HG03175 (cell line): ENCODE results near the gene SORBS1.

Experiments used
- ATAC-seq: cut with Tn5 transposase; IDR thresholded peaks from one replicate; pipeline ENCODE4 v1.9.1; 2021; ENCODE audit warnings: mild to moderate bottlenecking, moderate library complexity; ENCODE audit not compliant: unreplicated experiment

SORBS1 gene

DNA sequence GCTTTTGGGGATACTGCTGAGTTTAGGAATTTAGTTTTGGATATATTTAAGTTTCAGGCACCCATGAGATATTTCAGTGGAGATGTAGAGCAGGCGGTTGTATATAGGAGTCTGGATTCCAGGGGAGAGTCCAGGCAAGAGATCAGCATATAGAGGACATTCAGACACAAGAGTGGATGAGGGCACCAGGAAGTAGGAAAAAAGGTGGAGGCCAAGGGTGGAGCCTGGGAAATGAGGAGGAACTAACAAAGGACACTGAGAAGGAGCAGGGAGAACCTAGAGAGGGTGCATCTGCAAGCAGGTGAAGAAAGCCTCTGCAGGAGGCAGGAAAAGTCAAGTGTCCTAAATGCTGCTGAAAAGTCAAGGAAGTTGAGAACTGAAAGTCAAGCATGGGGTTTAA, 257.2 kb downstream of the SORBS1 start:
- ATAC-seq: no peak

GRCh38 chr10:95303535-95303934, 257.6 kb downstream of the SORBS1 start:
- no peak for ATAC-seq

- ATAC-seq: no peak
Measured at GRCh38 chr10:95300022-95300539, 261.1 kb downstream of the SORBS1 start.

- peak; percentile 49 for ATAC-seq
Measured at GRCh38 chr10:95297402-95297801, 263.8 kb downstream of the SORBS1 start.

- ATAC-seq: no peak
Measured at GRCh38 chr10:95296764-95297163, 264.4 kb downstream of the SORBS1 start.

GRCh38 chr10:95295031-95295755, 266.0 kb downstream of the SORBS1 start:
- peak; percentile 75 for ATAC-seq

DNA sequence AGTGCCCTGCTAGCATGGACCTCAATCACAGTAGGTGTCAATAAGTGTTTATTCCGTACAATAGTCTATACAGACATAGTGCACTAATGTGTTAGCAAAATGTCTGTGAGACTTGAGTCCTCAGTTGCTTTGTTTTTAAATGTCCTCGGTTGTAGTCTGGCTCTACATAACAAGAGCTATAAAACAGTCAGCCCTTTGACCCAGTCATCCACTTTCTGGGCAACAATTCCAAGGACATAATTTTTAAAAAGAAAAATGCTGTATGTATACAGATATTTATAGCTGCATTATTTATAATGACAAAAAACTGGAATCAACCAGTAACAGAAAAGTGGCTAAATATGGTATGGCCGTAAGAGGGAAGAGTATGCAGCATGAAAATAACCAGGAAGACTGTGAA, 267.5 kb downstream of the SORBS1 start:
- no peak for ATAC-seq

DNA sequence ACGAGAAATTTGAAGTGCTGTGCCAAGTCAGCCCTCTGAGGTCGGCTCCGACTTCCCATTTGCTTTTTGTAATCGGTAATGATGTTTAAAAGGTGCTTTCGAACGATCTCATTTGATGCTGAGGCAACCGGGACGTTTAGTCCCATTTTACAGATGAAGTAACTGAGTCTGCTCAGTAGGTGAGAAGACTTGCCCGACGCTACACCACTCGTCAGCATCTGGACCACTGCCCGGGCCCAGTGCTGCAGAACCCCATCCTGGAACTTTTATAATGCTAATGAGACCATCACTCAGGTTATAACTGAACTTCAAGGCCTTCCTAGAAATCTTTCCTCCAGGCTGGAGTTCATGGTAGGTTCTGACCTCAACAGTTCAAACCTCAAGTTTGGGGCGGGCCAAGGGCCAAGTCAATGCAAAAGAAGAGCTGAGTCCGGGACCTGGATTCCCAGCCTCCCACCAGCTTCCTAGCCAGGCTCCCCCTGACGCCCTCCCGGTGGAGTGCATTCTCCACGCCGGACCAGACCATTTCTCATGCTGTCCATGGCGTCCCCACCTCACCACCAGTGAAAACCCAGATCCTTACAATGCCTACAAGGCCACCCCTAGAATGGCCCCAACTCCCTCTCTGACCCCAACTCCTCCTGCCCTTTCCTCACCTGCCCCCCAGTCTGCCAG, 269.7 kb downstream of the SORBS1 start:
- no peak for ATAC-seq

DNA sequence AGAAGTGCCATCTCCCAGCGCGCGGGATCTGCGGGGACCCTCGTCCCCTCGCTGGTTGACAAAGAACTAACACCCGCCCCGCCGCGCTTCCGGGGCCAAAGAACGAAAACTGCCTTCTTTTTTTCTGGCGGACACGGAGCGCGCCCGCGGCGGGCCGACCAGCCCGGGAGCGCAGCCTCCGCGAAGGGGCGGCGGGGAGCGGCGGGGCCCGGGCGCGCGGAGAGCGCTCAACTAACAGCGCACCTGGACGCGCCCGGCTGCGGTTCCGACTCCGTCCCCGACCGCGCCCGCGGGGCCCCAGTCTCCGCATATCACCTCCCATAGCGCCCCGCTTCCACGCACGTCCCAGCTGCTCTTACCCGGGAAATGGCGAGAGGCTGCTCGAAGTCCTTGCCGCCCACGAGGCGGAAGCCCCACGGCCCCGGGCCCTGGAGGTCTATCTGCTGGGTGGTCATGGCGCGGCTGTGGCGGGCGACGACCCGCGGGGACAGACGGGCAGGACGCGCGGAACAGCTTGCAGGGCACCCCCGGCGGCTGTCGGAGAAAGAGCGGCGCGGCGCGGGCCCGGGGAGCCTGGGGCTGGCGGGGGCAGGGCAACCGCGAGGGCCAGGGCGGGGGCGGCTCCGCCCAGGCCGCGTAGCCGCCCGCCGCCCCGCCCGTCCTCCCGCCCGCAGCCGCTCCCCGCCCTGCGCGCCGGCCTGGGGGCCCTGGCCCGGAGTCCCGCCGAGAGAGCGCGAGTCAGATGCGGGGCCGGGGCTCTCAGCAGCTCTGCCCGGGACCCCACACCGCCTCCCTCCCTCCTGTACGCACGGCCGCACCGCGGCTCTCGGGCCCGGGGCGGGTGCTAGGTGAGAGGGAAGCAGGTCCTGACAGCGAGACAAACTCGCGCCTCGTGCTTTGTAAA, 270.5 kb downstream of the SORBS1 start, which contains the start of gene PDLIM1:
Gene PDLIM1 (minus strand): TSS at position 543 of the 904 bp plus-strand sequence. CDS start 88 bp downstream, at position 455.
- peak; percentile 48 for ATAC-seq

GRCh38 chr10:95289921-95290421, 271.2 kb downstream of the SORBS1 start:
- ATAC-seq: no peak

DNA sequence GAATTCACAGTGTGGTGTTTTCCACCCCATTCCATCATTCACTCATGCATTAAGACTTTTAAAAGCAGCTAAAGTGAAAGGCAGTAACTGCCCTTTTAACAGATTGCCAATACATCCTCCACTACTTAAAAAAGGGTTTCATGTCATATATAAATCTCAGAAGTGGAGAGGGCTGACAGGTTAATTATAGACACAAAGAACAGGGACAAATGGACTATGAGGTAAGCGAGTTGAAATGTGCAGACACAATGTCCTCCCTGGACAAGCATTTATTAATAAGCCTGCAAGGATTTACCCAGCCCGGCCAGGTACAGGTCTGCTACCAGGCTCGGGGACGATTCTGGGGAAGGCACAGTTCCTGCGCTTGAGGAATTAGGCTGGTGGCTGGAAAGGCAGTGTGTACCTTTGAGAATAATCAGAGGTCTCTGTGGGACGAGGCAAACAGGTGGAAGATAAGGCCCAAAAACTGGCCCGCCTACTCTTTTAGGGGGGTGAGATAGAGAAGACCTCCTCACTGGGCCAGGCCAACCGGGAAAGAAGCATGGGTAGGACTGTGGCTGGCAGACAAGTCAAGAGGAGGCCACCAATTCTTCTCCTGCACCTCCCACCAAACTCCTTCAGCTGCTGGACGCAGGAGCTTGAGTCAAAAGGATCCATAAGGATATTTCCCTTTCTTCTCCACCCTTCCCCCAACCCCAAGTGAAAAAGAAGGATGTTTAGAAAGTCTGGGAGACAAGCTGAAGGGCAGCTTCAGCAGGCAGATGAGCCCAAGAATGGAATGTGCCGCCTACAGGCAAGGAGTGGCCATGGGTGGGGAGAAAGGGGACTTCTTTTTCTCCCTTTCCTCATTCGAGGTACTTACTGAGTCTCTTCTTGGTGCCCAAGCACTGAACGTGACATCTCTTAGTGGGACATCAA, 271.9 kb downstream of the SORBS1 start:
- ATAC-seq: no peak

GRCh38 chr10:95288303-95288702, 272.9 kb downstream of the SORBS1 start:
- ATAC-seq: no peak

DNA sequence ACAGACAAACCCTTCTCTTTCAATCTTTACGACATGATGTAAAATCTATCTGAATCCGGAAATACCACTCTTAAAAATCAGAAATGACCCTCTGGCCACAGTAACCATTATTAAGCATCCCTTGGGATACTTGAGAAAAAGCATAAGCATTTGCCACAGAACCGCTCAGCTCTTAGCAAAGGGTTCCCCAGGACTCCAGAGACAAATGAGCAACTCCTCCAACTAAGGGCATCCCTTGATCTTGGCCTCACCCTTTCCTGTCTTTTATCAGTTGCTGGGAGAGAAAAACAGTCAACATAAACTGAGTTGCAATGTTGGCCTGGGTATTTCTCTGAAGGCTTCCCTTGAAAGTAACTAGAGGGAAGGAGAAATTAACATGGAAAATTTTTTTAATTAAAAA, 273.9 kb downstream of the SORBS1 start:
- ATAC-seq: no peak

- ATAC-seq: no peak
Measured at GRCh38 chr10:95286707-95287106, 274.5 kb downstream of the SORBS1 start.

DNA sequence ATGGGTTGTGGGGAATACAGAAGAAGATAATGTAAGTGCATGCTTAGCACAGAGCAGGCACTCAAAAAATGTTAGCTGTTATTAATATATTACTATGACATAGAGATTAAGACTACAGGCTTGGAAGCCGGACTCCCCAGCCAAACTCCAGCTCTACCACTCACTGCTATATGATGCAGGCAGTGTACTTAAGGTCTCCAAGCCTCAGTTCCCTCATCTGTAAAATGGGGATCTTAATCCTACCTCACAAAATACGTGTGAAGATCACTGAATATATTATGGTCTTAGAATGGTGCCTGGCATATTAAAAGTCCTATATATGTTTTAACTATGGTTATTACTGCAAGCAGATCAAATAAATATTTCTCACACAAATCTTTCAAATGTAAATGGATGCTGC, 275.6 kb downstream of the SORBS1 start:
- no peak for ATAC-seq

DNA sequence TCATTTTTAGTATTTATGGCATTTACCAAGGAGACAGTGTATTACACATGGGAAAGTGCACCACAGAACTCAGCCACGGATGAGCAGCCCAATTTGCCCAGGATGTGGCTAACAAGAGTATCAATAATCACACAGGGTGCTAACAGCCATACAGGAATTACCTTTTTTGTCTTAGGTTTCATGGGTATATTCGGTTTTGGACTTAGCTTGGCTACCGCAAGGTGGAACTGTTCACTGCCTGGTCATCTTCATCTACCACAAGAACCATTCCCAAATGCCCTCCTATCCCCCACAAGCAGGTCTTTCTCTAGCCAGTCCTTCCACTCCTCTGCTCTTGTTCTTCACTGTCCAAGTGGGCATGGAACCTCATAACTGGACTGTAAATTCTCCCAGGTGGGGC, 276.4 kb downstream of the SORBS1 start:
- peak; percentile 53 for ATAC-seq

DNA sequence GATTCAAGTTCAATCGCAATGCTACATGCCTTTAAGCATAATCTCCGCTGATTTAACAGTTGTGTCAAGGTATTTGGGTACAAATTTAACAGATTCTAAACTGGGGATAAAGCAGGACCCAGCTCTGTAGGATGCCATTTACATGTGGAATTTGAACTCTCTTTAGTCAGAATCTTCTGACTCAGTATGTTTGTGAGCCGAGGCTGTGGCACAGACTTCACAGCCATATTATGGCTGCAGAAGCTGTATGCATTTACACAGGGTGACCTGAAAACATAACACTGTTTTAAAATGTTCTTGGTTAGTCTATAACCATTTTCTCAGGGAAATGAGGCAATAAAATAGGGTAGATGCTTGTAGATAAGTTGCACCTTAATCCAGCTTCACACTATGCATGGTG, 279.1 kb downstream of the SORBS1 start:
- ATAC-seq: no peak

DNA sequence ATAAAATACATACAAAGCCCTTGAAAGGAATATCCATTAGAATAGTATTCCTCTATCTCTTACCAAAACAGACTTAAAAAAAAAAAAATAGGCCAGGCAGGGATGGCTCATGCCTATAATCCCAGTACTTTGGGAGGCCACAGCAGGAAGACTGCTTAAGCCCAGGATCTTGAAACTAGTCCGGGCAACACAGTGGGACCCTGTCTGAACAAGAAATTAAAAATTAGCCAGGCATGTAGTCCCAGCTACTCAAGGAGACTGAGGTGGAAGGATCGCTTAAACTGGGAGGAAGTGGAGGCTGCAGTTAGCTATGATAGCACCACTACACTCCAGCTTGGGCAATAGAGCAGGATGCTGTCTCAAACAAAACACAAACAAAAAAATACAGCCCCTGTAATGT, 280.0 kb downstream of the SORBS1 start:
- ATAC-seq: no peak

DNA sequence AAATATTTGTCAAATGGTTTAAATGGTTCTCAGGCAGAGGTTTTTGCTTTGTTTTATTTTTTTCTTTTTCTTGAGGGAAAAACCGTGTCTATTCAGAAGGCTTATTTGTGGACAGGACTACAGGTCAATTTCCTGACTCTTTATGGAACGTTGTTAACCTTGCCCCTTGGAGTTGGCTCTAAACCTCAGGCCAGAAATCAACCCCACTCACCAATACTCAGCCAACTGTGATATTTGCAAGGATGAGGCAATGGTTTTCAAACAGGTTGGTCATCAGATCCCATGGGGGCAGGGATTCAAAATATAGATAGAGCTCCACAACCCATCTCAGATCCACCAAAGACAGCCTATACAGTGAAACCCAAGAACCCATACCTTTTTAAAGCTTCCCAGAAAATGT, 280.5 kb downstream of the SORBS1 start:
- ATAC-seq: no peak
